Left lung (tissue), 10 donors: Measurements from ENCODE around the gene CDNF. TPM values are rescaled to one million over a fixed set of nuclear protein-coding genes. Genes with fewer than 3 reads are reported as not detected.
A peak's percentile ranks its signal among the peaks of the same experiment; 100 is the strongest.

Source experiments
- ATAC-seq: fragments of 200-7000 bp; cut with Tn5 transposase; one replicate; pipeline ENCODE4 v1.9.1; 2020; ENCODE audit warnings: moderate library complexity
- DNase-seq, 4 donors: peaks; one replicate each; pipeline ENCODE4 v3.0.0-alpha.2; 2013 to 2020
- H3K27ac ChIP-seq, 2 donors: fragments of 200-600 bp; sonication (generic) in 1 of 2; one replicate each; pipeline versions ENCODE4 v1.5.0 to v1.8.0; 2020 to 2021
- H3K27me3 ChIP-seq, 2 donors: fragments of 200-600 bp; sonication (generic) in 1 of 2; one replicate each; pipeline versions ENCODE4 v1.5.0 to v1.8.0; 2020 to 2021
- H3K36me3 ChIP-seq, 2 donors: fragments of 200-600 bp; sonication (generic) in 1 of 2; one replicate each; pipeline versions ENCODE4 v1.5.0 to v1.8.0; 2020 to 2021
- H3K4me1 ChIP-seq, 2 donors: fragments of 200-600 bp; one replicate each; pipeline ENCODE4 v1.8.0; 2021
- H3K4me3 ChIP-seq, 2 donors: fragments of 200-600 bp; sonication (generic) in 1 of 2; one replicate each; pipeline versions ENCODE4 v1.5.0 to v1.8.0; 2020 to 2021; ENCODE audit warnings: mild to moderate bottlenecking in 1 of 2
- H3K9me3 ChIP-seq, 2 donors: fragments of 200-600 bp; sonication (generic) in 1 of 2; one replicate each; pipeline versions ENCODE4 v1.5.0 to v1.8.0; 2020 to 2021
- intact Hi-C, 2 donors: fragments of 100-400 bp; cut with DNase I; formaldehyde crosslinking; loops; one replicate each; pipeline versions ENCODE4 v1.11.2 to v1.14.2; 2022
- polyA plus RNA-seq, 6 donors: library from polyadenylated mRNA; unstranded; fragments of 120-200 nt; gene quantifications; one replicate each; pipeline ENCODE4 v1.2.1, GENCODE V29; 2013; ENCODE audit not compliant: insufficient read length in 6 of 6
- total RNA-seq, 2 donors: library from RNA; stranded (reverse); fragmentation: NEBNext Ultra II Directional; extraction: Animal tissue kit (Norgen Biotek cat#: 25700); gene quantifications; one replicate each; pipeline ENCODE4 v1.2.1, GENCODE V29; 2021
- TF ChIP-seq, protein P1 (sequence below), 2 donors: fragments of 200-600 bp; sonication (generic) in 1 of 2; IDR thresholded peaks; one replicate each; pipeline versions ENCODE4 v1.5.0 to v1.8.0; 2021; ENCODE audit warnings: antibody characterized with exemption in 2 of 2
- donor health status: DM: no; HTN: yes; CAD: no.
- donor health status: DM: no; HTN: no; CAD: no.

CDNF gene
- total and polyA plus RNA-seq, 8 donors, result 0.38 to 4.3 (median 2.9) TPM

GRCh38 chr10:14800397-14800796 lies 37.4 kb downstream of the CDNF start:
- intact Hi-C loops, result no loop called here
- ATAC-seq, result no peak
- TF ChIP-seq, protein P1, sequence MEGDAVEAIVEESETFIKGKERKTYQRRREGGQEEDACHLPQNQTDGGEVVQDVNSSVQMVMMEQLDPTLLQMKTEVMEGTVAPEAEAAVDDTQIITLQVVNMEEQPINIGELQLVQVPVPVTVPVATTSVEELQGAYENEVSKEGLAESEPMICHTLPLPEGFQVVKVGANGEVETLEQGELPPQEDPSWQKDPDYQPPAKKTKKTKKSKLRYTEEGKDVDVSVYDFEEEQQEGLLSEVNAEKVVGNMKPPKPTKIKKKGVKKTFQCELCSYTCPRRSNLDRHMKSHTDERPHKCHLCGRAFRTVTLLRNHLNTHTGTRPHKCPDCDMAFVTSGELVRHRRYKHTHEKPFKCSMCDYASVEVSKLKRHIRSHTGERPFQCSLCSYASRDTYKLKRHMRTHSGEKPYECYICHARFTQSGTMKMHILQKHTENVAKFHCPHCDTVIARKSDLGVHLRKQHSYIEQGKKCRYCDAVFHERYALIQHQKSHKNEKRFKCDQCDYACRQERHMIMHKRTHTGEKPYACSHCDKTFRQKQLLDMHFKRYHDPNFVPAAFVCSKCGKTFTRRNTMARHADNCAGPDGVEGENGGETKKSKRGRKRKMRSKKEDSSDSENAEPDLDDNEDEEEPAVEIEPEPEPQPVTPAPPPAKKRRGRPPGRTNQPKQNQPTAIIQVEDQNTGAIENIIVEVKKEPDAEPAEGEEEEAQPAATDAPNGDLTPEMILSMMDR (IDR thresholded peaks at IDR 0.05), result no peak

DNA sequence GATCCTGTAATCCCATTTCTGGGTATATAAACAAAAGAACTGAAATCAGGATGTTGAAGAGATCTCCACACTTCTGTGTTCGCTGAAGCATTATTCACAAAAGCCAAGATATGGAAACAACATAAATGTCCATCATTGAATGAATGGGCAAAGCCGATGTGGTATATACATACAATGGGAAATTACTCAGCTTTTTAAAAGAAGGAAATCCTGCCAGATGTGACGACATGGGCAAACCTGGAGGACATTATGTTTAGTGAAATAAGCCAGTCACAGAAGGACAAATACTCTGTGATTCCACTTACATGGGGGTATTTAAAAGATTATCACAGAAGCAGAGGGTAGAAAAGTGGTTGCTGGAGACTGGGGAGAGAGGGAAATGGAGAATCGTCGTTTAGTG lies 39.2 kb downstream of the CDNF start:
- intact Hi-C loops, result no loop called here
- TF ChIP-seq, protein P1 (IDR thresholded peaks at IDR 0.05), result no peak

More at GRCh38 chr10:14800397-14800796, 37.4 kb downstream of the CDNF start:
- H3K9me3 ChIP-seq, result no peaks in the 10 kb centered on the region
- no peaks in the 10 kb centered on the region for H3K27me3 ChIP-seq
- no peaks in the 10 kb centered on the region for H3K4me1 ChIP-seq
- no peak for DNase-seq
- no peak overlapping the region for H3K4me3 ChIP-seq
- H3K27ac ChIP-seq, result no peak overlapping the region
- H3K36me3 ChIP-seq, result no peaks in the 10 kb centered on the region

GRCh38 chr10:14787938-14788337 lies 49.9 kb downstream of the CDNF start:
- Histone ChIP-seq H3K27ac (no peak overlapping the region), H3K9me3 (peaks cover 0 to 4% of the 10 kb centered on the region in 2 donors), H3K4me1 (peaks cover 0 to 3% of the 10 kb centered on the region in 2 donors), H3K4me3 (no peak overlapping the region), H3K36me3 (no peaks in the 10 kb centered on the region), H3K27me3 (no peaks in the 10 kb centered on the region)
- TF ChIP-seq, protein P1 (IDR thresholded peaks at IDR 0.05), result no peak
- no peak for ATAC-seq
- DNase-seq, result no peak
- intact Hi-C loops, result no loop called here

More for the DNA sequence above, 39.2 kb downstream of the CDNF start:
- Histone ChIP-seq H3K36me3 (no peaks in the 10 kb centered on the region), H3K4me3 (no peak overlapping the region), H3K27me3 (no peaks in the 10 kb centered on the region), H3K9me3 (no peaks in the 10 kb centered on the region), H3K27ac (no peak overlapping the region), H3K4me1 (no peaks in the 10 kb centered on the region)
- no peak for ATAC-seq
- no peak for DNase-seq

GRCh38 chr10:14784459-14785055 lies 53.3 kb downstream of the CDNF start:
- no peak for ATAC-seq
- Histone ChIP-seq H3K27me3 (no peaks in the 10 kb centered on the region), H3K4me1 (peaks cover 0 to 11% of the 10 kb centered on the region in 2 donors), H3K27ac (no peak overlapping the region), H3K36me3 (no peaks in the 10 kb centered on the region), H3K4me3 (no peak overlapping the region), H3K9me3 (peaks cover 0 to 4% of the 10 kb centered on the region in 2 donors)
- no peak for DNase-seq
- TF ChIP-seq, protein P1 (IDR thresholded peaks at IDR 0.05), result no peak
- intact Hi-C loops, result no loop called here

- peak; percentile 55 for ATAC-seq
- no peak overlapping the region for H3K4me3 ChIP-seq
- intact Hi-C loops, result no loop called here
- peaks cover 0 to 4% of the 10 kb centered on the region in 2 donors for H3K9me3 ChIP-seq
- peaks cover 10 to 14% of the 10 kb centered on the region in 2 donors for H3K4me1 ChIP-seq
- peak overlapping the region in 1 of 2 donors; percentile 3 for H3K27ac ChIP-seq
- H3K36me3 ChIP-seq, result no peaks in the 10 kb centered on the region
- TF ChIP-seq, protein P1 (IDR thresholded peaks at IDR 0.05), result no peak
- DNase-seq, result peak in 1 of 4 donors; percentile 37
- H3K27me3 ChIP-seq, result no peaks in the 10 kb centered on the region
Measured at GRCh38 chr10:14782691-14783363, 55.0 kb downstream of the CDNF start.
